ENCODE data around the gene ARAP2. TPM values are rescaled to one million over a fixed set of nuclear protein-coding genes. Genes with fewer than 3 reads are reported as not detected.

The ARAP2 gene
- total RNA-seq, 3 donors from 2014 or later = 21.3 to 71.4 (median 23.2) TPM

DNA sequence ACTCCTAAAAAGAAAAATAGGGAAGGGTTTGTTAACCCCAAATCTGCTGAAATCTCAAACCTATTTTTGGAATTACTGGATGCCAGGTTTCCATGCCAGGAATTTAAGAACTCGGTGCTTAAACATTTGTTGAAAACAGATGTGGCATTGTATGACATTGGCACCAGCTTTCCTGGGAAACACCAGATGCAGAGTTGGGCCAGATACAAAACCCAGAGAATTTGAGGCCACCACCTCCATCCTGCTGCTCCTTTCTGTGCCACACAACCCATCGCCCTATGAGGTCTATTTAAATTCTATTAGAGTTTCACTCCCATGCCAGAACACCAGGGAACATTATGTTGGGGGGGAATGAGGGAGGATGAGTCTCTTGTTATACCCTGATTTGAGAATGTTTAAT, 71.7 kb downstream of the ARAP2 start:
- intact Hi-C loops (cut with DNase I; ENCODE audit: low total_unique reads) = no loop called here
- no peak overlapping the region for H3K4me3 ChIP-seq
- no peaks in the 10 kb centered on the region for H3K36me3 ChIP-seq
- H3K9me3 ChIP-seq = no peaks in the 10 kb centered on the region
- no peak for TF ChIP-seq POLR2A (IDR thresholded peaks at IDR 0.05)
- TF ChIP-seq POLR2AphosphoS5 (IDR thresholded peaks at IDR 0.05) = no peak
- TF ChIP-seq, protein P1, sequence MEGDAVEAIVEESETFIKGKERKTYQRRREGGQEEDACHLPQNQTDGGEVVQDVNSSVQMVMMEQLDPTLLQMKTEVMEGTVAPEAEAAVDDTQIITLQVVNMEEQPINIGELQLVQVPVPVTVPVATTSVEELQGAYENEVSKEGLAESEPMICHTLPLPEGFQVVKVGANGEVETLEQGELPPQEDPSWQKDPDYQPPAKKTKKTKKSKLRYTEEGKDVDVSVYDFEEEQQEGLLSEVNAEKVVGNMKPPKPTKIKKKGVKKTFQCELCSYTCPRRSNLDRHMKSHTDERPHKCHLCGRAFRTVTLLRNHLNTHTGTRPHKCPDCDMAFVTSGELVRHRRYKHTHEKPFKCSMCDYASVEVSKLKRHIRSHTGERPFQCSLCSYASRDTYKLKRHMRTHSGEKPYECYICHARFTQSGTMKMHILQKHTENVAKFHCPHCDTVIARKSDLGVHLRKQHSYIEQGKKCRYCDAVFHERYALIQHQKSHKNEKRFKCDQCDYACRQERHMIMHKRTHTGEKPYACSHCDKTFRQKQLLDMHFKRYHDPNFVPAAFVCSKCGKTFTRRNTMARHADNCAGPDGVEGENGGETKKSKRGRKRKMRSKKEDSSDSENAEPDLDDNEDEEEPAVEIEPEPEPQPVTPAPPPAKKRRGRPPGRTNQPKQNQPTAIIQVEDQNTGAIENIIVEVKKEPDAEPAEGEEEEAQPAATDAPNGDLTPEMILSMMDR (IDR thresholded peaks at IDR 0.05) = no peak
- no peak for DNase-seq (ENCODE audit: low spot score in 2 of 2)
- no peaks in the 10 kb centered on the region for H3K27me3 ChIP-seq
- H3K4me1 ChIP-seq = no peaks in the 10 kb centered on the region
- H3K27ac ChIP-seq = no peak overlapping the region

DNA sequence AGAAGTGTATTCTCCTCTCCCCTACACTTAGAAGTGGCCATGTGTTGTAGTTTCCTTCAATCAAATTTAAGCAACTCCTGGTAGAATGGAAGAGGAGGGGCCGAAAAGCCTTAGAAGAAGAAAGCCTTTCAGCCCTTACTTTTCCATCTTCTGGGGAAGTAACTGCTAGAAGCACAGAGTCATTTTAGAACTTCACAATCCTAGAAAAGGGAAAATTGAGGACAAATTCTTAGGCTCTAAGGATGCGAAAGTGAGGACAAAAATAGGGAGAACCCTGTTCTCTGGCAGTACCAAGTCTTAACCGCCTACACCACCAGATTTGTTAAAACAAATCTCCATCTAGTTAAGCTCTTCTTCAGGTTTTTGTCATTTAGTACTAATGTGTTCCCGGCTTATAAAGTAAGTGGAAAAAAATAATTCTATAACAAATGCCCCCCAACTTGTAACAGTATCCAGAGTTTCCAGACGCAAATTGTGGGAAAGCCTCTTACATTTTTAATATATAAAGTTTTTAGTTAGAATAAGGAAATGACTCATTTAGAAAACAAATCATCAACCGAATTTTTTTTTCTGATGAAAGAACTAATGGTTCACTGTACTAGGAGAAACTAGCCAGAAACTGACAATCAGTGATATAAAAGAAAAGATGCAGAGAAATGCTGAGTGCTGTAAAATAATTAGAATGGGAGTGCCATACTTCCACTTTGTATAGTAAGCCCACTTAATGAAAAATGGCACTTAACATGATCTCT, 76.0 kb downstream of the ARAP2 start:
- no peak for DNase-seq (ENCODE audit: low spot score in 2 of 2)
- intact Hi-C loops (cut with DNase I; ENCODE audit: low total_unique reads) = no loop called here
- H3K4me1 ChIP-seq = no peaks in the 10 kb centered on the region
- H3K27me3 ChIP-seq = no peaks in the 10 kb centered on the region
- H3K9me3 ChIP-seq = no peaks in the 10 kb centered on the region
- no peak overlapping the region for H3K4me3 ChIP-seq
- H3K36me3 ChIP-seq = no peaks in the 10 kb centered on the region
- TF ChIP-seq POLR2A (IDR thresholded peaks at IDR 0.05) = no peak
- H3K27ac ChIP-seq = no peak overlapping the region

DNA sequence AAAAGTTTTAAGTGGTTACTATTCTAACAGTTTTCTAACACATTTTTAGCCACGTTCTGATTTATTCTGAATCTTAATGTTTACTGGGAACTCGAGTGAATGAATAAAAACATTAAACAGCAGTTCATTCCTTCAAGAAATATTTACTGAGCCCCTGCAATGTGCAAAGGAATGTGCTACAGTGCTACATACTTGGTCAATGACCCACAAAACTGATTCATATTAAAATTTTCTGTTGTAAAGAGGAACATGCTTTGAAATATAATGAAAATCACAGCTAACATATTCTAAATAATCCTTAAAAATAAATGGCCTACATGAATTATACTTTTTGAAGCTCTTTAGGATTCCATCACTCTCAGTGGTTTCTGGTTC, 78.7 kb downstream of the ARAP2 start:
- TF ChIP-seq POLR2A (IDR thresholded peaks at IDR 0.05) (no peak), POLR2AphosphoS5 (IDR thresholded peaks at IDR 0.05) (no peak)
- TF ChIP-seq, protein P1 (IDR thresholded peaks at IDR 0.05) = no peak
- no peak overlapping the region for H3K4me3 ChIP-seq
- H3K27me3 ChIP-seq = no peaks in the 10 kb centered on the region
- H3K36me3 ChIP-seq = no peaks in the 10 kb centered on the region
- intact Hi-C loops (cut with DNase I; ENCODE audit: low total_unique reads) = no loop called here
- H3K9me3 ChIP-seq = no peaks in the 10 kb centered on the region
- H3K27ac ChIP-seq = no peak overlapping the region
- no peaks in the 10 kb centered on the region for H3K4me1 ChIP-seq
- DNase-seq (ENCODE audit: low spot score in 2 of 2) = no peak

DNA sequence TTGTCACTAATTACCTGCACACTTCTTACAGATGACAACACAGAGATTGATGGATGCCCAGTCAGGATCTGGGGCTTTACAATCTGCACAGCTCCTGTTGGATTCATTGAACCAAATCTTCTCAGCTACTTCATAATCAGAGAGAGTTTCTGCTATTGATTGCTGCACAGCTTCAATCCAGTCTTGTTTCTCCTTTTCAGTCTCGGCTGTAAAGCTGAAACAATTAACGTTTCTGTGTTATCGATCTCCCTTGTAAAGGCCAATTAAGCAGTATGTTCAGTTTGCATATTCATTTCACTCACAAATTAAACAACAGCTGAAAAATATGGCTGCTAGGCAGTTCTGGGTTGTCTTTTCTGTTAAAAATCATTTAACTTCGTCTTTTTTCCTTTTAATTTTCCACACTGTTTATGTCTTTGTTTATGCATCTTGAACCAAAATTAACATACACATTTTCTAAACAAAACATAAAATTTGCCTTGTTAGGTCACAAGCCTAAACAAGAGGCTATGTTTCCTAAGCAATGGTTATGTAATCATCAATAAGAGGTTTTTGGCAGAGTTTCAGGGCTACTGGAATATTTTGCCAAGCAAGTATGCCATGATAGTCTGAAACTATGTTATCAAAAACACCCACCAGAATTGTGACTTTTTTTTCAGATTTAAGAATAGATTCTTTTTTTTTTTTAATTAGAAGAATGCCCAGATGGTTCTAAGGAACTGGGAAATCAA, 79.2 kb downstream of the ARAP2 start:
- no peaks in the 10 kb centered on the region for H3K27me3 ChIP-seq
- H3K9me3 ChIP-seq = no peaks in the 10 kb centered on the region
- no peaks in the 10 kb centered on the region for H3K4me1 ChIP-seq
- DNase-seq (ENCODE audit: low spot score in 2 of 2) = no peak
- TF ChIP-seq, protein P1 (IDR thresholded peaks at IDR 0.05) = no peak
- TF ChIP-seq POLR2AphosphoS5 (IDR thresholded peaks at IDR 0.05) (no peak), POLR2A (IDR thresholded peaks at IDR 0.05) (no peak)
- H3K4me3 ChIP-seq = no peak overlapping the region
- H3K27ac ChIP-seq = no peak overlapping the region
- intact Hi-C loops (cut with DNase I; ENCODE audit: low total_unique reads) = no loop called here
- H3K36me3 ChIP-seq = no peaks in the 10 kb centered on the region

DNA sequence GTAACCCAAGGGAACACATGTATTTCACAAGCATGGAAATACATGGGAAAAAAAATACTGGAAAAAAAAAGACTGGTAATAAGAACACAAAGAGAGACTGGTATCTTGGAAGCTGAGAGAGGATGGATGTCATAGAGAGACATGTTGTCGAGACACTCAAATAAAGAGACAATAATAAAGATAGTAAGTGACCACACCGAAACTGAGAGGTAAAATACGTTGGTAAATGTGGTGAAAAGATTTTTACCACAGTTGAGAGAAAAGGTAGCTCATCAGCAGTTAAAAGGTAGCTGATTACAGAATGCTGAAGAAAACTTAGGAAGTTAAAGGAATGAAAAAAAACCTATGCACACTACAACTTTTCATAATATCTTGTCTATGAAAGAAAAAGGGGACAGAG, 81.1 kb downstream of the ARAP2 start:
- no peak overlapping the region for H3K27ac ChIP-seq
- H3K36me3 ChIP-seq = no peaks in the 10 kb centered on the region
- no peaks in the 10 kb centered on the region for H3K9me3 ChIP-seq
- no peak overlapping the region for H3K4me3 ChIP-seq
- intact Hi-C loops (cut with DNase I; ENCODE audit: low total_unique reads) = no loop called here
- no peaks in the 10 kb centered on the region for H3K27me3 ChIP-seq
- no peak for DNase-seq (ENCODE audit: low spot score in 2 of 2)
- no peaks in the 10 kb centered on the region for H3K4me1 ChIP-seq
- TF ChIP-seq POLR2AphosphoS5 (IDR thresholded peaks at IDR 0.05) = no peak
- TF ChIP-seq POLR2A (IDR thresholded peaks at IDR 0.05) = no peak
- TF ChIP-seq, protein P1 (IDR thresholded peaks at IDR 0.05) = no peak
